H1 (cell line): ENCODE data around the gene TP53. TPM values are rescaled to one million over a fixed set of nuclear protein-coding genes. Genes with fewer than 3 reads are reported as not detected.
A peak's percentile ranks its signal among the peaks of the same experiment; 100 is the strongest.

Experiments
- CTCF ChIA-PET: fragments of 300-600 bp; sonication (Branson Sonifier 250); formaldehyde crosslinking; loops from one replicate; lab custom pipeline; 2021; ENCODE audit not compliant: partially characterized antibody; lab: Charles Lee
- POLR2A ChIA-PET: fragments of 300-600 bp; sonication (Branson Sonifier 250); formaldehyde crosslinking; loops from one replicate; lab custom pipeline; 2021; ENCODE audit warnings: inconsistent platforms; ENCODE audit not compliant: partially characterized antibody; lab: Charles Lee
- DNase-seq, 2 experiments: peaks; one replicate each; pipeline versions ENCODE4 v3.0.0 to v3.0.0-alpha.2; 2010 to 2022; ENCODE audit warnings: low spot score in 2 of 2, low read depth in 1 of 2, mixed read lengths in 1 of 2
- FAIRE-seq: peaks from 2 replicates; lab custom pipeline; 2011; peaks lifted over from hg19 to GRCh38; lab: Jason Lieb, UNC
- H2AFZ ChIP-seq: 2 replicates; pipeline ENCODE4 v1.8.1; 2012; ENCODE audit warnings: low read length, inconsistent platforms
- H2AK5ac ChIP-seq: 2 replicates; pipeline ENCODE4 v1.6.1; 2013; ENCODE audit warnings: low read depth, low read length
- H2BK120ac ChIP-seq: replicated peaks from 2 replicates; pipeline ENCODE3; 2013; ENCODE audit warnings: low read depth, low read length, inconsistent platforms
- H2BK12ac ChIP-seq: 2 replicates; pipeline ENCODE4 v1.6.1; 2013; ENCODE audit warnings: low read depth, low read length
- H2BK15ac ChIP-seq: 2 replicates; pipeline ENCODE4 v1.6.1; 2013; ENCODE audit warnings: low read length
- H2BK20ac ChIP-seq: 2 replicates; pipeline ENCODE4 v1.6.1; 2013; ENCODE audit warnings: low read length
- H2BK5ac ChIP-seq: 2 replicates; pipeline ENCODE4 v1.6.1; 2013; ENCODE audit warnings: low read depth, low read length
- H3K14ac ChIP-seq: 2 replicates; pipeline ENCODE4 v1.6.1; 2013; ENCODE audit warnings: inconsistent platforms; ENCODE audit not compliant: insufficient read length
- H3K18ac ChIP-seq: 2 replicates; pipeline ENCODE4 v1.6.1; 2013; ENCODE audit warnings: low read length; ENCODE audit errors: extremely low read depth
- H3K23ac ChIP-seq: 2 replicates; pipeline ENCODE4 v1.6.1; 2013; ENCODE audit warnings: inconsistent platforms; ENCODE audit not compliant: insufficient read length
- H3K23me2 ChIP-seq: 2 replicates; pipeline ENCODE4 v1.6.1; 2013; ENCODE audit warnings: low read depth, low read length
- H3K27ac ChIP-seq: 2 replicates; pipeline ENCODE4 v1.6.1; 2011; ENCODE audit warnings: low read depth, low read length, inconsistent platforms
- H3K27me3 ChIP-seq, 4 experiments: replicated peaks in 1 of 4; 1 replicate in 1 of 4; 2 replicates in 3 of 4; pipeline versions ENCODE4 v1.6.1 to v1.8.1; 2011 to 2013; ENCODE audit warnings: low read length in 3 of 4, mild to moderate bottlenecking in 3 of 4, inconsistent platforms in 2 of 4, mixed read lengths in 2 of 4, moderate library complexity in 1 of 4; ENCODE audit not compliant: control insufficient read depth in 3 of 4, insufficient read depth in 3 of 4; ENCODE audit errors: extremely low read depth in 1 of 4
- H3K36me3 ChIP-seq, 4 experiments: 2 replicates each; pipeline versions ENCODE4 v1.6.1 to v1.8.1; 2011 to 2013; ENCODE audit warnings: mild to moderate bottlenecking in 4 of 4, low read length in 3 of 4, moderate library complexity in 2 of 4, control low read depth in 1 of 4, inconsistent platforms in 1 of 4; ENCODE audit not compliant: insufficient read depth in 4 of 4, control insufficient read depth in 2 of 4
- H3K4ac ChIP-seq: replicated peaks from 2 replicates; pipeline ENCODE3; 2013; ENCODE audit warnings: low read length, low read depth, mixed read lengths, inconsistent platforms; ENCODE audit not compliant: insufficient read length
- H3K4me1 ChIP-seq, 4 experiments: replicated peaks in 1 of 4; 1 replicate in 1 of 4; 2 replicates in 3 of 4; pipeline versions ENCODE4 v1.6.1 to v1.8.1; 2011 to 2013; ENCODE audit warnings: low read length in 3 of 4, inconsistent platforms in 2 of 4, mixed read lengths in 1 of 4; ENCODE audit not compliant: insufficient read depth in 4 of 4, control insufficient read depth in 3 of 4
- H3K4me2 ChIP-seq, 2 experiments: 2 replicates each; pipeline versions ENCODE4 v1.6.1 to v1.8.1; 2011 to 2013; ENCODE audit warnings: low read depth in 2 of 2, low read length in 2 of 2, control low read depth in 1 of 2, inconsistent platforms in 1 of 2, mild to moderate bottlenecking in 1 of 2; ENCODE audit not compliant: insufficient read depth in 1 of 2
- H3K4me3 ChIP-seq, 4 experiments: fragments of 200-600, 300-600 bp in 1 of 4; sonication (generic), shearing (Covaris generic), sonication (Bioruptor Twin) in 1 of 4; 2 replicates each; pipeline versions ENCODE4 v1.5.1 to v1.8.1; 2011 to 2016; ENCODE audit warnings: low read length in 4 of 4, low read depth in 3 of 4, control low read depth in 2 of 4, inconsistent platforms in 2 of 4, mild to moderate bottlenecking in 2 of 4, mixed read lengths in 1 of 4, moderate library complexity in 1 of 4; ENCODE audit not compliant: insufficient read depth in 2 of 4; ENCODE audit errors: extremely low read depth in 1 of 4
- H3K56ac ChIP-seq: replicated peaks from 2 replicates; pipeline ENCODE3; 2013; ENCODE audit warnings: low read depth, mild to moderate bottlenecking, mixed read lengths, low read length, inconsistent platforms; ENCODE audit not compliant: insufficient read length
- H3K79me1 ChIP-seq: 2 replicates; pipeline ENCODE4 v1.6.1; 2013; ENCODE audit warnings: low read depth, low read length, control low read depth
- H3K79me2 ChIP-seq, 2 experiments: 2 replicates each; pipeline versions ENCODE4 v1.6.1 to v1.8.1; 2012 to 2013; ENCODE audit warnings: low read length in 2 of 2, mild to moderate bottlenecking in 2 of 2, inconsistent platforms in 1 of 2; ENCODE audit not compliant: insufficient read depth in 2 of 2, control insufficient read depth in 1 of 2
- H3K9ac ChIP-seq, 4 experiments: replicated peaks in 1 of 4; 1 replicate in 1 of 4; 2 replicates in 3 of 4; pipeline versions ENCODE4 v1.6.1 to v1.8.1; 2011 to 2013; ENCODE audit warnings: low read depth in 3 of 4, low read length in 3 of 4, control low read depth in 2 of 4, mild to moderate bottlenecking in 2 of 4, moderate library complexity in 2 of 4, inconsistent platforms in 1 of 4; ENCODE audit errors: extremely low read depth in 1 of 4
- H3K9me3 ChIP-seq, 2 experiments: 2 replicates each; pipeline versions ENCODE4 v1.6.1 to v1.8.1; 2012 to 2013; ENCODE audit warnings: mild to moderate bottlenecking in 2 of 2, moderate library complexity in 2 of 2, control low read depth in 1 of 2, inconsistent platforms in 1 of 2, low read depth in 1 of 2, low read length in 1 of 2, mixed read lengths in 1 of 2; ENCODE audit not compliant: insufficient read depth in 2 of 2
- H4K20me1 ChIP-seq, 2 experiments: replicated peaks in 1 of 2; 2 replicates each; pipeline versions ENCODE3 to v1.8.1; 2011 to 2013; ENCODE audit warnings: inconsistent platforms in 2 of 2, low read length in 2 of 2, mild to moderate bottlenecking in 1 of 2; ENCODE audit not compliant: insufficient read depth in 2 of 2, control insufficient read depth in 1 of 2
- H4K5ac ChIP-seq: 2 replicates; pipeline ENCODE4 v1.6.1; 2013; ENCODE audit warnings: low read length, low read depth, mixed read lengths, inconsistent platforms; ENCODE audit not compliant: insufficient read length
- H4K8ac ChIP-seq: 2 replicates; pipeline ENCODE4 v1.8.0; 2013; ENCODE audit warnings: mild to moderate bottlenecking, moderate library complexity, low read length, inconsistent platforms; ENCODE audit not compliant: insufficient read depth; ENCODE audit errors: extremely low read depth
- H4K91ac ChIP-seq: replicated peaks from 2 replicates; pipeline ENCODE3; 2013; ENCODE audit warnings: low read length, mixed read lengths, inconsistent platforms; ENCODE audit not compliant: insufficient read length
- BCL11A ChIP-seq, 2 experiments: IDR thresholded peaks; one replicate each; pipeline ENCODE4 v1.6.1; 2011; ENCODE audit warnings: low read depth in 2 of 2, low read length in 2 of 2, mild to moderate bottlenecking in 2 of 2
- CEBPB ChIP-seq: IDR thresholded peaks from 2 replicates; pipeline ENCODE4 v1.6.1; 2012; ENCODE audit warnings: low read depth, low read length
- CHD2 ChIP-seq: IDR thresholded peaks from 2 replicates; pipeline ENCODE4 v1.6.1; 2012; ENCODE audit warnings: low read length, improper control_type of control experiment
- GABPA ChIP-seq: IDR thresholded peaks from 2 replicates; pipeline ENCODE4 v1.6.1; 2011; ENCODE audit warnings: mild to moderate bottlenecking, low read length, moderate library complexity, borderline replicate concordance; ENCODE audit not compliant: insufficient read depth
- MAFK ChIP-seq: IDR thresholded peaks from 2 replicates; pipeline ENCODE4 v1.6.1; 2012; ENCODE audit warnings: low read depth, mild to moderate bottlenecking, improper control_type of control experiment, low read length
- RBBP5 ChIP-seq: IDR thresholded peaks from 2 replicates; pipeline ENCODE4 v1.7.1; 2012; ENCODE audit warnings: low read depth, mild to moderate bottlenecking, inconsistent platforms, low read length, moderate library complexity, borderline replicate concordance
- RNF2 ChIP-seq: fragments of 200-900, 300-1000 bp; sonication (generic); IDR thresholded peaks from 2 replicates; pipeline ENCODE4 v1.7.1; 2016; ENCODE audit warnings: borderline replicate concordance, low read depth, mild to moderate bottlenecking, antibody characterized with exemption, low read length; ENCODE audit not compliant: poor library complexity, severe bottlenecking; ENCODE audit errors: missing control alignments
- SAP30 ChIP-seq: fragments of 300-600 bp; sonication (generic); IDR thresholded peaks from 2 replicates; pipeline ENCODE4 v1.7.1; 2012; ENCODE audit warnings: low read length, moderate library complexity, mild to moderate bottlenecking, inconsistent platforms; ENCODE audit not compliant: insufficient read depth, insufficient replicate concordance
- SIRT6 ChIP-seq: IDR thresholded peaks from one replicate; pipeline ENCODE4 v1.7.1; 2012; ENCODE audit warnings: low read length, inconsistent platforms
- SIX5 ChIP-seq: IDR thresholded peaks from 2 replicates; pipeline ENCODE4 v1.6.1; 2011; ENCODE audit warnings: mild to moderate bottlenecking, low read depth, low read length
- SRF ChIP-seq: IDR thresholded peaks from 2 replicates; pipeline ENCODE4 v1.6.1; 2011; ENCODE audit warnings: mild to moderate bottlenecking, low read depth, low read length, moderate library complexity
- WGBS, 2 experiments: shearing (Covaris generic) in 1 of 2; methylation state at CpG; one replicate each; pipeline versions ENCODE4 v1.1.6 to v1.1.7; 2013 to 2015; ENCODE audit warnings: low lambda C conversion rate in 2 of 2, mixed read lengths in 2 of 2, inconsistent platforms in 1 of 2, low coverage in 1 of 2, missing lambda C conversion rate in 1 of 2; ENCODE audit not compliant: insufficient replicate concordance in 2 of 2, insufficient coverage in 1 of 2, insufficient read length in 1 of 2; ENCODE audit errors: extremely low coverage in 1 of 2, missing lambda C conversion rate in 1 of 2; 5-methylcytosine and 5-hydroxymethylcytosine counted together
- polyA plus RNA-seq, 7 experiments: library from polyadenylated mRNA; depleted of rRNA in 3 of 7; stranded (reverse) in 5 of 7; unstranded in 2 of 7; fragments of >200 nt in 5 of 7; fragments of 200-250 nt in 2 of 7; gene quantifications; 1 replicate in 5 of 7; 2 replicates in 1 of 7; 4 replicates in 1 of 7; pipeline versions ENCODE4 v1.2.1 to v1.2.3, GENCODE V29; 2011 to 2013; ENCODE audit warnings: missing spikeins in 2 of 7, mixed read lengths in 2 of 7
- total RNA-seq: library from RNA; stranded (reverse); fragmentation: NEBNext Ultra II Directional; extraction: Animal tissue kit (Norgen Biotek cat#: 25700); gene quantifications from 2 replicates; pipeline ENCODE4 v1.2.1, GENCODE V29; 2021
- TF ChIP-seq, protein P1 (sequence below): IDR thresholded peaks from 2 replicates; pipeline ENCODE4 v1.6.1; 2011; ENCODE audit warnings: low read depth, mild to moderate bottlenecking, low read length; ENCODE audit not compliant: insufficient read depth

The TP53 gene
- total and polyA plus RNA-seq, 2 of the 8 experiments (the other 6 are each of a cell fraction or from before 2014, with no cell fraction given), result 143 to 198 TPM

DNA sequence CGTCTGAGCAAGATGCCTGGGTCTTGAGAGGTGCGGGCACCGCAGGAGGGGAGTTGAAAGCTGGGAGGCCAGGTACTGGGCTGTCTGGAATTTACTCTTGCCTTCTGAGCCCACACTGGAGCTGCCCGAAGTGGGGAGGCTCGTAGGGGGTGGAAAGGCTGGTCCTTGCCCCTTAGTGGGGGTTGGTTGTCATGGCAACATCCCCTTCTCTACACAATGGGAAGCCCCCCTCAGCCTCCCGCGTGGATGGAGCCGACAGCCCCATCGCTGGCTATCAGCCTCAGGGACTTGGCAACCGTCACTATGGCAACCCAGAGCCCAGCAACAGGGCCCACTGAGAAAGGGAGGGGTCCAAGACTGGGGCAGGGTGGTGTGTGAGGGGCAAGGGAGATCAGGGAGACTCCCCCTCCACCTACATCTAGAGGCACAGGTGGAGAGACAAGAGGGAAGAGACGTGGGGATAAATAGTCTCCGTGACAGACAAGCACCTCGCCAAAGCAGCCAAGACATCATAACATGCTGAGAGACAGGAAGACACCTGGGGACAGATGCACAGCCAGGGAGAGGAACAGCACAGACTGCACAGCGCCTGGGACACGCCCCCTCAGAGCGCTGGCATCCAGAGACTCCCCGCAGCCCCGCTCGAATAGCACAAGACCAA lies 25.0 kb upstream of the TP53 start:
- H3K27ac ChIP-seq, result no peak overlapping the region
- no peak overlapping the region for H2BK5ac ChIP-seq
- peaks cover 0 to 7% (median 0%) of the 10 kb centered on the region in 4 experiments; a peak in 1 of 7 replicates for H3K27me3 ChIP-seq
- H4K20me1 ChIP-seq, result no peaks in the 10 kb centered on the region
- no peak overlapping the region for H4K8ac ChIP-seq
- FAIRE-seq, result no peak
- H3K23me2 ChIP-seq, result peaks cover 5% of the 10 kb centered on the region; the same call in 1 of the 2 replicates
- no peak overlapping the region for H2AK5ac ChIP-seq
- no peak overlapping the region; the same call in 1 of the 2 replicates for H2BK20ac ChIP-seq
- no peak overlapping the region for H3K23ac ChIP-seq
- H2BK120ac ChIP-seq, result no peak overlapping the region
- H3K79me2 ChIP-seq, result no peaks in the 10 kb centered on the region
- H3K9me3 ChIP-seq, result no peaks in the 10 kb centered on the region
- POLR2A ChIA-PET, result interaction anchor here (1.0 to 8.8 kb wide), 4 partner anchors 9 to 125 kb away, joined by 3 to 88 read pairs (median 5); partner anchors contain the start of genes TP53 and WRAP53
- H3K4ac ChIP-seq, result no peak overlapping the region
- H3K4me1 ChIP-seq, result peaks cover 6 to 23% (median 14%) of the 10 kb centered on the region in 4 experiments
- H2BK15ac ChIP-seq, result no peak overlapping the region
- no peak overlapping the region for H4K5ac ChIP-seq
- H2AFZ ChIP-seq, result no peak overlapping the region
- no peaks in the 10 kb centered on the region for H3K36me3 ChIP-seq
- 26% methylated on average over 16 of the region's 19 CpGs; no CpG with 5 or more reads in 1 of the 2 experiments for WGBS, 2 experiments
- no peak overlapping the region for H2BK12ac ChIP-seq
- no peak overlapping the region for H3K9ac ChIP-seq
- peak in 1 of 2 experiments; percentile 62 for DNase-seq
- H3K56ac ChIP-seq, result no peak overlapping the region
- no peak overlapping the region for H3K18ac ChIP-seq
- peak overlapping the region; percentile 37 to 50 for H3K4me2 ChIP-seq
- 0 out of 8 replicates have a peak overlapping the region, but pooled peaks of 1 of the 4 experiments have one; percentile 1 for H3K4me3 ChIP-seq
- CTCF ChIA-PET, result interaction anchor here (0.7 to 10.1 kb wide), 11 partner anchors 10 to 139 kb away, joined by 3 to 86 read pairs (median 4); partner anchors contain the start of genes SAT2, SHBG, TP53 and WRAP53
- no peak overlapping the region for H3K14ac ChIP-seq
- no peak overlapping the region for H4K91ac ChIP-seq
- H3K79me1 ChIP-seq, result no peaks in the 10 kb centered on the region
- no peak for TF ChIP-seq GABPA
- TF ChIP-seq, protein P1, sequence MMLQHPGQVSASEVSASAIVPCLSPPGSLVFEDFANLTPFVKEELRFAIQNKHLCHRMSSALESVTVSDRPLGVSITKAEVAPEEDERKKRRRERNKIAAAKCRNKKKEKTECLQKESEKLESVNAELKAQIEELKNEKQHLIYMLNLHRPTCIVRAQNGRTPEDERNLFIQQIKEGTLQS, result no peak
- no peak for TF ChIP-seq SRF
- no peak for TF ChIP-seq BCL11A (IDR thresholded peaks at IDR 0.05; ENCODE audit: low read depth in 2 of 2, low read length in 2 of 2)
- TF ChIP-seq CEBPB, result no peak
- no peak for TF ChIP-seq SIRT6
- TF ChIP-seq SIX5, result no peak
- no peak for TF ChIP-seq MAFK
- TF ChIP-seq RNF2, result no peak
- TF ChIP-seq RBBP5, result no peak
- no peak for TF ChIP-seq SAP30
- no peak for TF ChIP-seq CHD2
